Measurements from ENCODE around the gene C1QTNF3.

The C1QTNF3 gene

GRCh38 chr5:33995865-33996264 lies 47.1 kb downstream of the C1QTNF3 start:
- DNase-seq (ENCODE audit: low read depth) = no peak

- no peak for DNase-seq (ENCODE audit: low read depth)
Observed at GRCh38 chr5:33994845-33995244, 48.2 kb downstream of the C1QTNF3 start.

- no peak for DNase-seq (ENCODE audit: low read depth)
Observed at GRCh38 chr5:33992864-33993263, 50.1 kb downstream of the C1QTNF3 start.

- no peak for DNase-seq (ENCODE audit: low read depth)
Observed at GRCh38 chr5:33985447-33985846, 57.6 kb downstream of the C1QTNF3 start.

GRCh38 chr5:33984671-33985124 lies 58.3 kb downstream of the C1QTNF3 start, which contains the start of gene SLC45A2:
Gene SLC45A2, minus strand, starts transcription at chr5:33984693. Its CDS starts 110 bp downstream, at chr5:33984583.
- DNase-seq (ENCODE audit: low read depth) = no peak

- no peak for DNase-seq (ENCODE audit: low read depth)
Observed at GRCh38 chr5:33984178-33984577, 58.8 kb downstream of the C1QTNF3 start.

GRCh38 chr5:33981408-33982162 lies 61.4 kb downstream of the C1QTNF3 start:
- DNase-seq (ENCODE audit: low read depth) = no peak

GRCh38 chr5:33980030-33980429 lies 63.0 kb downstream of the C1QTNF3 start:
- DNase-seq (ENCODE audit: low read depth) = no peak

GRCh38 chr5:33978306-33978705 lies 64.7 kb downstream of the C1QTNF3 start:
- no peak for DNase-seq (ENCODE audit: low read depth)

GRCh38 chr5:33976307-33976706 lies 66.7 kb downstream of the C1QTNF3 start:
- DNase-seq (ENCODE audit: low read depth) = no peak

GRCh38 chr5:33975852-33976251 lies 67.2 kb downstream of the C1QTNF3 start:
- DNase-seq (ENCODE audit: low read depth) = no peak

GRCh38 chr5:33973271-33973670 lies 69.7 kb downstream of the C1QTNF3 start:
- no peak for DNase-seq (ENCODE audit: low read depth)

- no peak for DNase-seq (ENCODE audit: low read depth)
Observed at GRCh38 chr5:33969572-33970452, 73.2 kb downstream of the C1QTNF3 start.

GRCh38 chr5:33968211-33969005 lies 74.6 kb downstream of the C1QTNF3 start:
- DNase-seq (ENCODE audit: low read depth) = no peak
